Keratinocyte (primary cell): ENCODE measurements around the gene TENM3. TPM values are rescaled to one million over a fixed set of nuclear protein-coding genes. Genes with fewer than 3 reads are reported as not detected.

ENCODE experiments used
- DNase-seq: peaks from one replicate; pipeline ENCODE4 v3.0.0-alpha.2; 2011; ENCODE audit warnings: low read depth, missing footprints, low spot score
- FAIRE-seq: peaks from 2 replicates; lab custom pipeline; 2011; peaks lifted over from hg19 to GRCh38; lab: Jason Lieb, UNC
- H2AFZ ChIP-seq: 2 replicates; pipeline ENCODE4 v1.6.0; 2012; ENCODE audit warnings: low read length, control low read depth, inconsistent platforms; ENCODE audit not compliant: control insufficient read depth
- H3K27ac ChIP-seq: 2 replicates; pipeline ENCODE4 v1.5.1; 2011; ENCODE audit warnings: low read length; ENCODE audit not compliant: control insufficient read depth, insufficient read depth
- H3K27me3 ChIP-seq: 3 replicates; pipeline ENCODE4 v1.6.0; 2011; ENCODE audit warnings: low read length; ENCODE audit not compliant: control insufficient read depth, insufficient read depth; ENCODE audit errors: extremely low read depth
- H3K36me3 ChIP-seq, 2 experiments: 2 replicates in 1 of 2; 3 replicates in 1 of 2; pipeline ENCODE4 v1.5.1; 2011; ENCODE audit warnings: low read length in 2 of 2, mild to moderate bottlenecking in 1 of 2; ENCODE audit not compliant: control insufficient read depth in 2 of 2, insufficient read depth in 2 of 2; ENCODE audit errors: extremely low read depth in 1 of 2
- H3K4me1 ChIP-seq: 3 replicates; pipeline ENCODE4 v1.5.1; 2011; ENCODE audit warnings: low read length; ENCODE audit not compliant: control insufficient read depth, insufficient read depth; ENCODE audit errors: extremely low read depth
- H3K4me2 ChIP-seq: 3 replicates; pipeline ENCODE4 v1.6.0; 2011; ENCODE audit warnings: low read depth, low read length; ENCODE audit not compliant: control insufficient read depth, insufficient read depth; ENCODE audit errors: extremely low read depth
- H3K4me3 ChIP-seq, 3 experiments: fragments of 200-600 bp in 1 of 3; sonication (generic) in 1 of 3; 2 replicates in 2 of 3; 3 replicates in 1 of 3; pipeline ENCODE4 v1.5.1; 2011 to 2016; ENCODE audit warnings: low read length in 3 of 3, mild to moderate bottlenecking in 3 of 3, control low read depth in 2 of 3, inconsistent platforms in 1 of 3, low read depth in 1 of 3, mixed read lengths in 1 of 3, mixed run types in 1 of 3, moderate library complexity in 1 of 3; ENCODE audit not compliant: control insufficient read depth in 2 of 3, insufficient read depth in 2 of 3; ENCODE audit errors: extremely low read depth in 1 of 3
- H3K79me2 ChIP-seq: 2 replicates; pipeline ENCODE4 v1.6.0; 2012; ENCODE audit warnings: low read length; ENCODE audit not compliant: control insufficient read depth, insufficient read depth
- H3K9ac ChIP-seq: 3 replicates; pipeline ENCODE4 v1.6.0; 2011; ENCODE audit warnings: low read length; ENCODE audit not compliant: control insufficient read depth, insufficient read depth; ENCODE audit errors: extremely low read depth
- H3K9me1 ChIP-seq: 3 replicates; pipeline ENCODE4 v1.6.0; 2011; ENCODE audit warnings: low read length; ENCODE audit not compliant: control insufficient read depth, insufficient read depth; ENCODE audit errors: extremely low read depth
- H3K9me3 ChIP-seq: 2 replicates; pipeline ENCODE4 v1.5.1; 2012; ENCODE audit warnings: low read depth, low read length; ENCODE audit not compliant: control insufficient read depth
- H4K20me1 ChIP-seq: 3 replicates; pipeline ENCODE4 v1.6.0; 2011; ENCODE audit warnings: low read length; ENCODE audit not compliant: control insufficient read depth, insufficient read depth; ENCODE audit errors: extremely low read depth
- EZH2 ChIP-seq: IDR thresholded peaks from one replicate; pipeline ENCODE4 v1.6.1; 2012; ENCODE audit warnings: inconsistent platforms, mild to moderate bottlenecking, low read length, moderate library complexity
- dilution Hi-C: fragments of 300-500 bp; cut with MboI; formaldehyde crosslinking; loops from one replicate; pipeline ENCODE4 v1.7.0; 2020; ENCODE audit warnings: low sequenced_read_pairs; ENCODE audit not compliant: extremely low pct_ligation_motif_present
- polyA plus RNA-seq, 5 experiments: library from polyadenylated mRNA; depleted of rRNA in 3 of 5; stranded (reverse) in 3 of 5; stranded (forward) in 1 of 5; unstranded in 1 of 5; fragments of >200 nt; gene quantifications; 1 replicate in 1 of 5; 2 replicates in 3 of 5; 3 replicates in 1 of 5; pipeline versions ENCODE4 v1.2.1 to v1.2.3, GENCODE V29; 2011 to 2012; ENCODE audit warnings: missing spikeins in 2 of 5, low read depth in 1 of 5, low replicate concordance in 1 of 5
- TF ChIP-seq, protein P1 (sequence below), 3 experiments: IDR thresholded peaks in 1 of 3; conservative IDR thresholded peaks in 1 of 3; optimal IDR thresholded peaks in 1 of 3; 2 replicates in 2 of 3; 3 replicates in 1 of 3; pipeline versions ENCODE3 to v1.5.1; 2011; ENCODE audit warnings: low read length in 3 of 3, mild to moderate bottlenecking in 3 of 3, moderate library complexity in 2 of 3, control low read depth in 1 of 3, inconsistent platforms in 1 of 3; ENCODE audit not compliant: insufficient read depth in 2 of 3; ENCODE audit errors: extremely low read depth in 1 of 3

The TENM3 gene
- polyA plus RNA-seq, 1 donor (not counting 4 experiments of a cell fraction or from before 2014, with no cell fraction given), result 17.0 TPM

DNA sequence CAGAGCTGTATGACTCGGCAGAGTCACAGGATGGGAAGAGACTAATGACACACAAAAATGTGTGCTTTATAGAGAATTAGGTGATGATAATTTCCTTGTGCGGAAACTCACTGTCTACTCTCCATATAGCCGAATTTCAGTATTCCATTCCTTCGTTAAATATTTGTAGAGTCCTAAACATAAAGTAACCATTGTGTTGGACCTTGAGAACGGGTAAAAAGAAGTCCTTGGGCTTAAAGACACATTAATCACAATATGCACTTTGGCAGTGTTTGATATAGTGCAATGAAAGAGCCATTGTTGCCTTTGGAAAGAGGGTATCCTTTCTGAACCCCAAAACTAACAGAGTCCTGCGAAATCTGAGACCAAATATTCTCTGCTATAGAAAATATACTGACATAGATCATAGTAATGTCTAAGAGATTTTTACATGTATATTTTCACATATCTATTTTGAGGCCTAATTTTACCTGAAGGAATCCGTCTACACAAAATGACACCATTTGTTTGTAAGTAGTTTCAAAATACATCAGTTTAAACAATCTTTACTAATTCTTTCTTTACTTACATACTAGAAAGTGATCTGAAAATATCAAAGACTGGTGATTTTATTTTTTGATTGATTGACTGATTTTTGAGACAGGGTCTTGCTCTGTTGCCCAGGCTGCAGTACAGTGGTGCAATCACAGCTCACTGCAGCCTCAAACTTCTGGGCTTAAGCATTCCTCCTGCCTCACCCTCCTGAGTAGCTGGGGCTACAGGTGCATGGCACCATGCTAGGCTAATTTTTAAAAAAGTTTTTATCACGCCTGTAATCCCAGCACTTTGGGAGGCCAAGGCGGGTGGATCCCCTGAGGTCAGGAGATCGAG lies 377.1 kb downstream of the TENM3 start:
- no peaks in the 10 kb centered on the region for H3K27me3 ChIP-seq
- H4K20me1 ChIP-seq, result no peaks in the 10 kb centered on the region
- no peaks in the 10 kb centered on the region for H3K36me3 ChIP-seq
- no peak overlapping the region for H3K4me2 ChIP-seq
- dilution Hi-C loops, result no loop called here
- H3K79me2 ChIP-seq, result no peaks in the 10 kb centered on the region
- no peaks in the 10 kb centered on the region for H3K9me3 ChIP-seq
- FAIRE-seq, result no peak
- H3K27ac ChIP-seq, result no peak overlapping the region
- DNase-seq, result no peak
- no peak overlapping the region for H3K4me3 ChIP-seq
- H2AFZ ChIP-seq, result no peak overlapping the region
- H3K4me1 ChIP-seq, result no peaks in the 10 kb centered on the region
- no peaks in the 10 kb centered on the region for H3K9me1 ChIP-seq
- TF ChIP-seq EZH2, result no peak
- TF ChIP-seq, protein P1, sequence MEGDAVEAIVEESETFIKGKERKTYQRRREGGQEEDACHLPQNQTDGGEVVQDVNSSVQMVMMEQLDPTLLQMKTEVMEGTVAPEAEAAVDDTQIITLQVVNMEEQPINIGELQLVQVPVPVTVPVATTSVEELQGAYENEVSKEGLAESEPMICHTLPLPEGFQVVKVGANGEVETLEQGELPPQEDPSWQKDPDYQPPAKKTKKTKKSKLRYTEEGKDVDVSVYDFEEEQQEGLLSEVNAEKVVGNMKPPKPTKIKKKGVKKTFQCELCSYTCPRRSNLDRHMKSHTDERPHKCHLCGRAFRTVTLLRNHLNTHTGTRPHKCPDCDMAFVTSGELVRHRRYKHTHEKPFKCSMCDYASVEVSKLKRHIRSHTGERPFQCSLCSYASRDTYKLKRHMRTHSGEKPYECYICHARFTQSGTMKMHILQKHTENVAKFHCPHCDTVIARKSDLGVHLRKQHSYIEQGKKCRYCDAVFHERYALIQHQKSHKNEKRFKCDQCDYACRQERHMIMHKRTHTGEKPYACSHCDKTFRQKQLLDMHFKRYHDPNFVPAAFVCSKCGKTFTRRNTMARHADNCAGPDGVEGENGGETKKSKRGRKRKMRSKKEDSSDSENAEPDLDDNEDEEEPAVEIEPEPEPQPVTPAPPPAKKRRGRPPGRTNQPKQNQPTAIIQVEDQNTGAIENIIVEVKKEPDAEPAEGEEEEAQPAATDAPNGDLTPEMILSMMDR (optimal IDR thresholded peaks at IDR 0.05 in 1 of 3, IDR thresholded peaks at IDR 0.05 in 1 of 3, conservative IDR thresholded peaks at IDR 0.05 in 1 of 3; ENCODE audit: extremely low read depth in 1 of 3, insufficient read depth in 2 of 3, low read length in 3 of 3), result no peak
- H3K9ac ChIP-seq, result no peak overlapping the region

DNA sequence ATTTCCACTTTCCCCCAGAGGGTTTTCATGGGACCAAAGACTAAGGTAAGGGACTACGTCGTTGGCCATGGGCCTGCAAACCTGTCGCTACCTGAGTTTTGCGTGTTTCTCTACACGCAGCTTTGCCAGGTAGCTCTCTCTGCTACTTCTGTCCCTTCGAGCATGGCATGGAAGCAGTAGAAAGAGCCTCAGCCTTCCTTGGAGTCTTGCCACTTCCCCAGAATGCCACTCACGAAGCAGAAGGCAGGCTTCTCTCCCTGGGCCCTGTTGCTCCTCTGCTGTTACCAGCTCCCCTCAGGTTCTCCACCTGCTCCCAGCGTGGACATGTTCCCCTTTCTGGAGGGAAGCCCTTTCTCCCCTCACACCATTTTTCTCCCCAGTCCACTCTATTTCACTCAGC lies 381.1 kb downstream of the TENM3 start:
- no peak overlapping the region for H3K27ac ChIP-seq
- dilution Hi-C loops, result no loop called here
- H3K4me1 ChIP-seq, result no peaks in the 10 kb centered on the region
- H3K9ac ChIP-seq, result no peak overlapping the region
- H3K27me3 ChIP-seq, result no peaks in the 10 kb centered on the region
- no peak overlapping the region for H2AFZ ChIP-seq
- no peak overlapping the region for H3K4me3 ChIP-seq
- no peak for DNase-seq
- no peak overlapping the region for H3K4me2 ChIP-seq
- H3K36me3 ChIP-seq, result no peaks in the 10 kb centered on the region
- no peak for TF ChIP-seq EZH2
- TF ChIP-seq, protein P1 (optimal IDR thresholded peaks at IDR 0.05 in 1 of 3, IDR thresholded peaks at IDR 0.05 in 1 of 3, conservative IDR thresholded peaks at IDR 0.05 in 1 of 3; ENCODE audit: extremely low read depth in 1 of 3, insufficient read depth in 2 of 3, low read length in 3 of 3), result no peak
- no peaks in the 10 kb centered on the region for H3K79me2 ChIP-seq
- FAIRE-seq, result no peak
- H4K20me1 ChIP-seq, result no peaks in the 10 kb centered on the region
- H3K9me3 ChIP-seq, result no peaks in the 10 kb centered on the region
- H3K9me1 ChIP-seq, result no peaks in the 10 kb centered on the region
